Measurements from ENCODE around the gene CPSF7.

CPSF7 gene

DNA sequence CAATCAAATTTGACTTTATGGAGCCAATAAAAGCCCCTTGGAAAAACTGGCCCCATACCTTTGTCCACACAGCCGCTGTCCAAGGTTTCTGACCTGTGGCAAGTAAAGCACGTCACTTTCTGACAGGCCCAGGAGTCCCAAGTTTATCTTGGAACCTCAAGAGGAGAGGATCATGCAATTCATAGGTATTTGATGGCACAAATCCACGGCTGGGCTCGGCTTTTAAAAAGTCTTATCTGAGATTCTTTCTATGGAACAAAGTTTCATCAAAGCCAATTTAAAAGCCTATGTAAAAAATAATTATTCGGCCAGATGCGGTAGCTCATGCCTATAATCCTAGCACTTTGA, 54.0 kb downstream of the CPSF7 start:
- POLR2A ChIA-PET: interaction anchor here (0.6 kb wide), 1 partner anchor 500 kb away, joined by 5 read pairs; no protein-coding TSS in a partner anchor
- H3K36me3 ChIP-seq (ENCODE audit: control insufficient read depth in 2 of 2, insufficient read depth in 1 of 2, low read length in 2 of 2): peaks cover 0 to 13% of the 10 kb centered on the region in 2 experiments; a peak in 2 of 3 replicates

GRCh38 chr11:61372659-61373420, 56.9 kb downstream of the CPSF7 start:
- TF ChIP-seq ZBTB17 (tag by site-specific recombination; IDR thresholded peaks at IDR 0.05) (no peak), TRIM28 (IDR thresholded peaks at IDR 0.05; ENCODE audit: borderline replicate concordance, low read length) (peak; percentile 18; the same call in 1 of the 2 replicates), ZNF529 (tag by site-specific recombination; IDR thresholded peaks at IDR 0.05; ENCODE audit: insufficient replicate concordance) (no peak), ZNF654 (tag by site-specific recombination; IDR thresholded peaks at IDR 0.05; ENCODE audit: low read depth) (no peak), YY1 (tag by site-specific recombination; IDR thresholded peaks at IDR 0.05) (no peak), SETDB1 (IDR thresholded peaks at IDR 0.05; ENCODE audit: insufficient read length, low read length) (peak; percentile 82), KLF7 (tag by site-specific recombination; IDR thresholded peaks at IDR 0.05; ENCODE audit: borderline replicate concordance) (no peak), ZNF394 (tag by site-specific recombination; IDR thresholded peaks at IDR 0.05; ENCODE audit: borderline replicate concordance) (no peak)
- Histone ChIP-seq H3K4me3 (ENCODE audit: low read depth, low read length) (no peak overlapping the region), H3K9me3 (ENCODE audit: control insufficient read depth, insufficient read depth, low read depth, low read length) (no peaks in the 10 kb centered on the region), H3K27ac (ENCODE audit: extremely low read depth, low read depth, low read length) (no peak overlapping the region), H3K4me1 (ENCODE audit: control insufficient read depth, insufficient read depth, low read length) (no peaks in the 10 kb centered on the region), H3K36me3 (ENCODE audit: control insufficient read depth in 2 of 2, insufficient read depth in 1 of 2, low read length in 2 of 2) (peaks cover 0 to 42% of the 10 kb centered on the region in 2 experiments; a peak in 2 of 3 replicates)
- ChIA-PET POLR2A (interaction anchor here (0.6 to 1.1 kb wide), 2 partner anchors 11 to 56 kb away, joined by 3 to 4 read pairs; partner anchors contain the start of genes CYB561A3 and TMEM138), CTCF (interaction anchor here (0.8 kb wide), 1 partner anchor 13 kb away, joined by 4 read pairs; no protein-coding TSS in a partner anchor)

More for the DNA sequence above, 54.0 kb downstream of the CPSF7 start:
- Histone ChIP-seq H3K27ac (ENCODE audit: extremely low read depth, low read depth, low read length) (no peak overlapping the region), H3K4me3 (ENCODE audit: low read depth, low read length) (no peak overlapping the region), H3K9me3 (ENCODE audit: control insufficient read depth, insufficient read depth, low read depth, low read length) (no peaks in the 10 kb centered on the region), H3K4me1 (ENCODE audit: control insufficient read depth, insufficient read depth, low read length) (no peaks in the 10 kb centered on the region)
- no peak for TF ChIP-seq GFI1B (tag by site-specific recombination; IDR thresholded peaks at IDR 0.05)
- no peak for TF ChIP-seq ZBTB26 (tag by site-specific recombination; optimal IDR thresholded peaks at IDR 0.05)
- TF ChIP-seq HIC1 (tag by site-specific recombination; IDR thresholded peaks at IDR 0.05): no peak
- CTCF ChIA-PET: interaction anchor here (0.7 to 1.1 kb wide), 2 partner anchors 10 to 626 kb away, joined by 4 to 8 read pairs; no protein-coding TSS in a partner anchor

DNA sequence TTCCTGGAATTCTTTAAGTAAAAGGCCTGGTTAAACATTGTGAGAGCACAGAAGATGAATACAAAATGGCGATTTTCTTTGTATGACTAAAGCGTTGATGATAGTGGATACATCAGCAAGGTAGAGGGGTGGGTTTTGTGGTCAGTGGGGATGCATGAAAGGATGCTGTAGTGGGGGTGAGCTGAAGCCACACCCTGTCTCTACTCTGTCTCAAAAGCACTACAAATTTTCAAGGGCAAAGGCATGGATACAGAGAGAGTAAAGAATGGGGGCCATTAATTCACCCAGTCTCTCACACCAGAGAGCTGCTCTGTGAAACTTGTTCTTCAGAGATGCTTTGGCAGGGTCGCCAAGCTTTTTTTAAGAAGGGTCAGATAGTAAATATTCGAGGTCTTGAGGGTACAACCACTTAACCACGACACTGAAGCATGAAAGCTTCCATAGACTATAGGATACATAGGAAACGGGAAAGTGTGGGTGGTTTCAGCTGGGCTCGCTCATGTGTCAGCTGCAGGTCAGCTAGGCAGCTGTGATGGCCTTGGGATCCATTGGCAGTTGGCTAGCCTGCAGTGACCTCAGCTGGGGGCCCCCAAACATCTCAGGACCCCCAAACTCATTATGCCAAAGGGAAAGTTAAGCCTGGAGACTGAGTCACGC, 59.3 kb downstream of the CPSF7 start:
- CTCF ChIA-PET: interaction anchor here (0.6 to 3.2 kb wide), 5 partner anchors 8 to 207 kb away, joined by 3 to 14 read pairs (median 3); partner anchors contain the start of genes CYB561A3 and TMEM138
- no peak for TF ChIP-seq PRDM1 (tag by site-specific recombination; IDR thresholded peaks at IDR 0.05)
- TF ChIP-seq ZNF26 (tag by site-specific recombination; IDR thresholded peaks at IDR 0.05): no peak
- TF ChIP-seq, protein P1, sequence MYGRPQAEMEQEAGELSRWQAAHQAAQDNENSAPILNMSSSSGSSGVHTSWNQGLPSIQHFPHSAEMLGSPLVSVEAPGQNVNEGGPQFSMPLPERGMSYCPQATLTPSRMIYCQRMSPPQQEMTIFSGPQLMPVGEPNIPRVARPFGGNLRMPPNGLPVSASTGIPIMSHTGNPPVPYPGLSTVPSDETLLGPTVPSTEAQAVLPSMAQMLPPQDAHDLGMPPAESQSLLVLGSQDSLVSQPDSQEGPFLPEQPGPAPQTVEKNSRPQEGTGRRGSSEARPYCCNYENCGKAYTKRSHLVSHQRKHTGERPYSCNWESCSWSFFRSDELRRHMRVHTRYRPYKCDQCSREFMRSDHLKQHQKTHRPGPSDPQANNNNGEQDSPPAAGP (tag by site-specific recombination; IDR thresholded peaks at IDR 0.05): no peak
- TF ChIP-seq ZNF221 (tag by site-specific recombination; IDR thresholded peaks at IDR 0.05; ENCODE audit: borderline replicate concordance): no peak
- no peak for TF ChIP-seq IKZF3 (tag by site-specific recombination; IDR thresholded peaks at IDR 0.05)
- TF ChIP-seq MZF1 (tag by site-specific recombination; IDR thresholded peaks at IDR 0.05; ENCODE audit: borderline replicate concordance): no peak
- TF ChIP-seq ZNF37A (tag by site-specific recombination; IDR thresholded peaks at IDR 0.05): no peak
- TF ChIP-seq ZBTB17 (tag by site-specific recombination; IDR thresholded peaks at IDR 0.05): no peak
- TF ChIP-seq ZBTB44 (tag by site-specific recombination; IDR thresholded peaks at IDR 0.05): no peak
- no peak for TF ChIP-seq ZBTB8A (tag by site-specific recombination; IDR thresholded peaks at IDR 0.05)
- no peak for TF ChIP-seq ZNF16 (tag by site-specific recombination; IDR thresholded peaks at IDR 0.05; ENCODE audit: low read depth)

More for the DNA sequence above, 59.3 kb downstream of the CPSF7 start:
- Histone ChIP-seq H3K36me3 (ENCODE audit: control insufficient read depth in 2 of 2, insufficient read depth in 1 of 2, low read length in 2 of 2) (peaks cover 4 to 62% of the 10 kb centered on the region in 2 experiments), H3K27ac (ENCODE audit: extremely low read depth, low read depth, low read length) (no peak overlapping the region), H3K4me3 (ENCODE audit: low read depth, low read length) (no peak overlapping the region), H3K9me3 (ENCODE audit: control insufficient read depth, insufficient read depth, low read depth, low read length) (no peaks in the 10 kb centered on the region), H3K4me1 (ENCODE audit: control insufficient read depth, insufficient read depth, low read length) (no peaks in the 10 kb centered on the region)
- POLR2A ChIA-PET: interaction anchor here (1.2 to 2.2 kb wide), 3 partner anchors 9 to 34 kb away, joined by 4 to 15 read pairs (median 9); partner anchors contain the start of genes CYB561A3 and TMEM138

Data from HEK293 (cell line).